K562 (cell line): ENCODE results near the gene EME1. TPM values are rescaled to one million over a fixed set of nuclear protein-coding genes. Genes with fewer than 3 reads are reported as not detected.
A peak's percentile ranks its signal among the peaks of the same experiment; 100 is the strongest.

ENCODE experiments used
- CHD2 ChIP-seq: IDR thresholded peaks from 2 replicates; pipeline ENCODE4 v1.6.1; 2011; ENCODE audit warnings: low read depth, low read length
- EP400 ChIP-seq: fragments of 450-650 bp; IDR thresholded peaks from 2 replicates; pipeline ENCODE4 v1.6.1; 2017; ENCODE audit warnings: antibody characterized with exemption, mild to moderate bottlenecking, moderate library complexity
- HDAC8 ChIP-seq: fragments of 450-650 bp; IDR thresholded peaks from 2 replicates; pipeline ENCODE4 v1.6.1; 2016; ENCODE audit warnings: mild to moderate bottlenecking, missing genetic modification characterization, moderate library complexity, missing compliant biosample characterization
- KLF16 ChIP-seq: IDR thresholded peaks from 2 replicates; pipeline ENCODE4 v1.6.1; 2016; ENCODE audit warnings: antibody characterized with exemption
- NELFE ChIP-seq: IDR thresholded peaks from 2 replicates; pipeline ENCODE4 v1.6.1; 2011; ENCODE audit warnings: mild to moderate bottlenecking; ENCODE audit not compliant: insufficient read depth, insufficient read length
- PML ChIP-seq: IDR thresholded peaks from 2 replicates; pipeline ENCODE4 v1.6.1; 2012; ENCODE audit warnings: low read length, inconsistent platforms
- POLR2A ChIP-seq: fragments of 450-650 bp; conservative IDR thresholded peaks from 2 replicates; pipeline ENCODE4 v1.6.1; 2016
- SRSF1 ChIP-seq: fragments of 200-400 bp; formaldehyde crosslinking; IDR thresholded peaks from 2 replicates; pipeline ENCODE4 v1.6.1; 2017; ENCODE audit warnings: mild to moderate bottlenecking, low read depth, low read length, moderate library complexity
- THRAP3 ChIP-seq: fragments of 450-650 bp; IDR thresholded peaks from 2 replicates; pipeline ENCODE4 v1.6.1; 2016; ENCODE audit warnings: mild to moderate bottlenecking, inconsistent platforms, borderline replicate concordance
- ZFP36 ChIP-seq: fragments of 150-350 bp; IDR thresholded peaks from 2 replicates; pipeline ENCODE4 v1.6.1; 2018; ENCODE audit warnings: low read length, low read depth; ENCODE audit not compliant: partially characterized antibody
- ZNF175 ChIP-seq: fragments of 200-800 bp; sonication (Bioruptor generic); IDR thresholded peaks from 2 replicates; pipeline ENCODE4 v1.6.1; 2016; ENCODE audit warnings: low read depth, mild to moderate bottlenecking, missing genetic modification characterization, missing compliant biosample characterization
- polyA plus RNA-seq, 8 experiments: library from polyadenylated mRNA; depleted of rRNA in 4 of 8; stranded (reverse) in 5 of 8; unstranded in 3 of 8; fragments of >200 nt; fragmentation: Nextera tagmentation in 2 of 8; fragmentation: Illumina TruSeq in 1 of 8; extraction: Ambion mirVana in 2 of 8; extraction: Trizol in 1 of 8; gene quantifications; 2 replicates each; pipeline versions ENCODE4 v1.2.1 to v1.2.3, GENCODE V29; 2011 to 2014; ENCODE audit warnings: inconsistent platforms in 1 of 8, missing spikeins in 1 of 8
- total RNA-seq, 7 experiments: library from RNA; depleted of rRNA in 6 of 7; stranded (reverse); fragments of >200 nt in 6 of 7; fragmentation: Illumina TruSeq in 2 of 7; extraction: Trizol in 2 of 7; gene quantifications; 2 replicates each; pipeline versions ENCODE4 v1.2.1 to v1.2.3, GENCODE V29; 2011 to 2021; ENCODE audit warnings: low replicate concordance in 1 of 7
- TF ChIP-seq, protein P1 (sequence below): fragments of 200-400 bp; formaldehyde crosslinking; IDR thresholded peaks from 2 replicates; pipeline ENCODE4 v1.6.1; 2017; ENCODE audit warnings: mild to moderate bottlenecking, low read depth, low read length, moderate library complexity
- TF ChIP-seq, protein P2 (sequence below): fragments of 450-650 bp; IDR thresholded peaks from 2 replicates; pipeline ENCODE4 v1.6.1; 2016; ENCODE audit warnings: mild to moderate bottlenecking, moderate library complexity

EME1 gene
- total and polyA plus RNA-seq, 9 of the 15 experiments (the other 6 are each of a cell fraction or from before 2014, with no cell fraction given), result 14.6 to 44.1 (median 24.0) TPM

DNA sequence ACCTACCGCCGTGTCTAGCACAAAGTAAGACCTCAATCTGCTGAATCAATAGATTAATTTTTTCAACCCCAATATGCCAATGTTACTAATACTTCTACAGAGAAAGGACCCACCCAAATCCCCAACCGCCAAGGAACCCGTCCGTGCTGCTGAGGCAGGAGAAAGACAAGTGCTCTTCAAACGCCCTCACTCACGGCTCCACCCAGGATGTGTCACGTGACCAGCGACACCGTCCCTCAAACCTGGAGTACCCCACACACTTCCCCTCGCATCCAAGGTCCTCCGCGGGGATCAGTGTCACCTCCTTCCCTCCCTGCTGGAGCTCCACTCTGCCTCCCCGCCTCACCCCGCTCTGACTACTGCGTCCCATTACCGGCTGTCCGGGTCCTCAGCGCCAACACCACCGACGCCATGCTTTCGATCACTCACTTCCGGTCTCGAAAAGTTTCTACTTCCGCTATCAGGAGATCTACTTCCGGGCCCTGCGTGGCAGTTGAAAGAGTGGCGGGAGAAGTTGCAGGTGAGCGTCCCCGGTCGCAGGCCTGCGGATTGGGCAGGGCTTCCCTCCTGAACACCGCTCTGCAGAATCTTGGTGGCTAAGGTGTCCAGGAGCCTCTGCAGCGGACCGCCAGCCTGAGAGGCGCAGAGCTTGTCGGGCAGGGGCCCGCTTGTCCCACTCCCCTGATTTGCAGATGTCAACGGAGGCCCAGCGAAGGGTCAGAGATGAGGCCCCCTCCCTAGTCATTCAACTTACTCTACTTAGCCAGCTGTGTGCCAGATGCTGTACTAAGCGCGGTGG lies at the start of gene EME1, which contains the start of gene MRPL27 (continued):
- peak; percentile 84; the same call in 1 of the 2 replicates for TF ChIP-seq HDAC8 (tag)
- no peak for TF ChIP-seq KLF16
- peak; percentile 61; the same call in 1 of the 2 replicates for TF ChIP-seq ZNF175 (CRISPR knock-in tag)
- peak; percentile 98 for TF ChIP-seq POLR2A
- TF ChIP-seq, protein P1, sequence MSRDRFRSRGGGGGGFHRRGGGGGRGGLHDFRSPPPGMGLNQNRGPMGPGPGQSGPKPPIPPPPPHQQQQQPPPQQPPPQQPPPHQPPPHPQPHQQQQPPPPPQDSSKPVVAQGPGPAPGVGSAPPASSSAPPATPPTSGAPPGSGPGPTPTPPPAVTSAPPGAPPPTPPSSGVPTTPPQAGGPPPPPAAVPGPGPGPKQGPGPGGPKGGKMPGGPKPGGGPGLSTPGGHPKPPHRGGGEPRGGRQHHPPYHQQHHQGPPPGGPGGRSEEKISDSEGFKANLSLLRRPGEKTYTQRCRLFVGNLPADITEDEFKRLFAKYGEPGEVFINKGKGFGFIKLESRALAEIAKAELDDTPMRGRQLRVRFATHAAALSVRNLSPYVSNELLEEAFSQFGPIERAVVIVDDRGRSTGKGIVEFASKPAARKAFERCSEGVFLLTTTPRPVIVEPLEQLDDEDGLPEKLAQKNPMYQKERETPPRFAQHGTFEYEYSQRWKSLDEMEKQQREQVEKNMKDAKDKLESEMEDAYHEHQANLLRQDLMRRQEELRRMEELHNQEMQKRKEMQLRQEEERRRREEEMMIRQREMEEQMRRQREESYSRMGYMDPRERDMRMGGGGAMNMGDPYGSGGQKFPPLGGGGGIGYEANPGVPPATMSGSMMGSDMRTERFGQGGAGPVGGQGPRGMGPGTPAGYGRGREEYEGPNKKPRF, result no peak
- no peak; the same call in 1 of the 2 replicates for TF ChIP-seq THRAP3
- no peak for TF ChIP-seq NELFE
- no peak for TF ChIP-seq ZFP36
- peak; percentile 100 for TF ChIP-seq EP400
- TF ChIP-seq, protein P2, sequence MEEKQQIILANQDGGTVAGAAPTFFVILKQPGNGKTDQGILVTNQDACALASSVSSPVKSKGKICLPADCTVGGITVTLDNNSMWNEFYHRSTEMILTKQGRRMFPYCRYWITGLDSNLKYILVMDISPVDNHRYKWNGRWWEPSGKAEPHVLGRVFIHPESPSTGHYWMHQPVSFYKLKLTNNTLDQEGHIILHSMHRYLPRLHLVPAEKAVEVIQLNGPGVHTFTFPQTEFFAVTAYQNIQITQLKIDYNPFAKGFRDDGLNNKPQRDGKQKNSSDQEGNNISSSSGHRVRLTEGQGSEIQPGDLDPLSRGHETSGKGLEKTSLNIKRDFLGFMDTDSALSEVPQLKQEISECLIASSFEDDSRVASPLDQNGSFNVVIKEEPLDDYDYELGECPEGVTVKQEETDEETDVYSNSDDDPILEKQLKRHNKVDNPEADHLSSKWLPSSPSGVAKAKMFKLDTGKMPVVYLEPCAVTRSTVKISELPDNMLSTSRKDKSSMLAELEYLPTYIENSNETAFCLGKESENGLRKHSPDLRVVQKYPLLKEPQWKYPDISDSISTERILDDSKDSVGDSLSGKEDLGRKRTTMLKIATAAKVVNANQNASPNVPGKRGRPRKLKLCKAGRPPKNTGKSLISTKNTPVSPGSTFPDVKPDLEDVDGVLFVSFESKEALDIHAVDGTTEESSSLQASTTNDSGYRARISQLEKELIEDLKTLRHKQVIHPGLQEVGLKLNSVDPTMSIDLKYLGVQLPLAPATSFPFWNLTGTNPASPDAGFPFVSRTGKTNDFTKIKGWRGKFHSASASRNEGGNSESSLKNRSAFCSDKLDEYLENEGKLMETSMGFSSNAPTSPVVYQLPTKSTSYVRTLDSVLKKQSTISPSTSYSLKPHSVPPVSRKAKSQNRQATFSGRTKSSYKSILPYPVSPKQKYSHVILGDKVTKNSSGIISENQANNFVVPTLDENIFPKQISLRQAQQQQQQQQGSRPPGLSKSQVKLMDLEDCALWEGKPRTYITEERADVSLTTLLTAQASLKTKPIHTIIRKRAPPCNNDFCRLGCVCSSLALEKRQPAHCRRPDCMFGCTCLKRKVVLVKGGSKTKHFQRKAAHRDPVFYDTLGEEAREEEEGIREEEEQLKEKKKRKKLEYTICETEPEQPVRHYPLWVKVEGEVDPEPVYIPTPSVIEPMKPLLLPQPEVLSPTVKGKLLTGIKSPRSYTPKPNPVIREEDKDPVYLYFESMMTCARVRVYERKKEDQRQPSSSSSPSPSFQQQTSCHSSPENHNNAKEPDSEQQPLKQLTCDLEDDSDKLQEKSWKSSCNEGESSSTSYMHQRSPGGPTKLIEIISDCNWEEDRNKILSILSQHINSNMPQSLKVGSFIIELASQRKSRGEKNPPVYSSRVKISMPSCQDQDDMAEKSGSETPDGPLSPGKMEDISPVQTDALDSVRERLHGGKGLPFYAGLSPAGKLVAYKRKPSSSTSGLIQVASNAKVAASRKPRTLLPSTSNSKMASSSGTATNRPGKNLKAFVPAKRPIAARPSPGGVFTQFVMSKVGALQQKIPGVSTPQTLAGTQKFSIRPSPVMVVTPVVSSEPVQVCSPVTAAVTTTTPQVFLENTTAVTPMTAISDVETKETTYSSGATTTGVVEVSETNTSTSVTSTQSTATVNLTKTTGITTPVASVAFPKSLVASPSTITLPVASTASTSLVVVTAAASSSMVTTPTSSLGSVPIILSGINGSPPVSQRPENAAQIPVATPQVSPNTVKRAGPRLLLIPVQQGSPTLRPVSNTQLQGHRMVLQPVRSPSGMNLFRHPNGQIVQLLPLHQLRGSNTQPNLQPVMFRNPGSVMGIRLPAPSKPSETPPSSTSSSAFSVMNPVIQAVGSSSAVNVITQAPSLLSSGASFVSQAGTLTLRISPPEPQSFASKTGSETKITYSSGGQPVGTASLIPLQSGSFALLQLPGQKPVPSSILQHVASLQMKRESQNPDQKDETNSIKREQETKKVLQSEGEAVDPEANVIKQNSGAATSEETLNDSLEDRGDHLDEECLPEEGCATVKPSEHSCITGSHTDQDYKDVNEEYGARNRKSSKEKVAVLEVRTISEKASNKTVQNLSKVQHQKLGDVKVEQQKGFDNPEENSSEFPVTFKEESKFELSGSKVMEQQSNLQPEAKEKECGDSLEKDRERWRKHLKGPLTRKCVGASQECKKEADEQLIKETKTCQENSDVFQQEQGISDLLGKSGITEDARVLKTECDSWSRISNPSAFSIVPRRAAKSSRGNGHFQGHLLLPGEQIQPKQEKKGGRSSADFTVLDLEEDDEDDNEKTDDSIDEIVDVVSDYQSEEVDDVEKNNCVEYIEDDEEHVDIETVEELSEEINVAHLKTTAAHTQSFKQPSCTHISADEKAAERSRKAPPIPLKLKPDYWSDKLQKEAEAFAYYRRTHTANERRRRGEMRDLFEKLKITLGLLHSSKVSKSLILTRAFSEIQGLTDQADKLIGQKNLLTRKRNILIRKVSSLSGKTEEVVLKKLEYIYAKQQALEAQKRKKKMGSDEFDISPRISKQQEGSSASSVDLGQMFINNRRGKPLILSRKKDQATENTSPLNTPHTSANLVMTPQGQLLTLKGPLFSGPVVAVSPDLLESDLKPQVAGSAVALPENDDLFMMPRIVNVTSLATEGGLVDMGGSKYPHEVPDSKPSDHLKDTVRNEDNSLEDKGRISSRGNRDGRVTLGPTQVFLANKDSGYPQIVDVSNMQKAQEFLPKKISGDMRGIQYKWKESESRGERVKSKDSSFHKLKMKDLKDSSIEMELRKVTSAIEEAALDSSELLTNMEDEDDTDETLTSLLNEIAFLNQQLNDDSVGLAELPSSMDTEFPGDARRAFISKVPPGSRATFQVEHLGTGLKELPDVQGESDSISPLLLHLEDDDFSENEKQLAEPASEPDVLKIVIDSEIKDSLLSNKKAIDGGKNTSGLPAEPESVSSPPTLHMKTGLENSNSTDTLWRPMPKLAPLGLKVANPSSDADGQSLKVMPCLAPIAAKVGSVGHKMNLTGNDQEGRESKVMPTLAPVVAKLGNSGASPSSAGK, result peak; percentile 78
- TF ChIP-seq PML, result peak; percentile 88
- TF ChIP-seq CHD2, result 0 out of 2 replicates have a peak, but pooled peaks have one; percentile 8
- TF ChIP-seq SRSF1, result no peak
